ENCODE measurements around the gene PNPLA6.
"Not testable (repeated sequence)": the region's sequence is repeated elsewhere in the genome, so short reads cannot be mapped to it uniquely, and the experiment has no call there.

The PNPLA6 gene

GRCh38 chr19:7556696-7557315 lies 21.3 kb downstream of the PNPLA6 start:
- DNase-seq (ENCODE audit: low read depth), result no peak

DNA sequence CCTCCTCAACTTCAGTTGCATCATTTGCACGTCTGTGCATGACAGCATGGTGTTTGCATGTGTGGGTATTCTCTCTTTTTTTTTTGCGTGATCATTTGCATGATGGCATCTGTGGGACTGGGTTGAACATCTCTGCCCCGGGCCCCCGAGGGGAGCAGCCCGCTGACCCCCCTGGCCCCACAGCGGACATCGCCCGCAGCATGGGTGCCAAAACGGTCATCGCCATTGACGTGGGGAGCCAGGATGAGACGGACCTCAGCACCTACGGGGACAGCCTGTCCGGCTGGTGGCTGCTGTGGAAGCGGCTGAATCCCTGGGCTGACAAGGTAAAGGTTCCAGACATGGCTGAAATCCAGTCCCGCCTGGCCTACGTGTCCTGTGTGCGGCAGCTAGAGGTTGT lies 23.1 kb downstream of the PNPLA6 start:
- DNase-seq (ENCODE audit: low read depth), result no peak

DNA sequence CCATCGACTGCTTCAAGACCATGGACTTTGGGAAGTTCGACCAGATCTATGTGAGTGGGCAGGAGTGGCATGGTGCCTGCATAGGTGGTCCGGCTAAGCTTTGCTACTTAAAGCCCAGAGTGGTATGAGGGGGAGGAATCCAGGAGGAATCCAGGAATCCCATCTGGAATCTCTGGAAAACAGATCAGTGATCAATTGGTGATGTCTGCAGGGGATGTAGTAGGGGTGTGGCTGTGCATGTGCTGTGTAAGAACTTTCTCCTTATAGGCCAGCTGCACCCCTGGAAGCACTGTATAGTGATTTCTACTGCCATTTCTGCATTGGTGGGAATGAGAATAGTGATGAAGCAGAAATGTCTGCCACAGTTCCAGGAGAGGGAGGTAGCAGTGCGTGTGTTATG lies 23.6 kb downstream of the PNPLA6 start:
- no peak for DNase-seq (ENCODE audit: low read depth)

DNA sequence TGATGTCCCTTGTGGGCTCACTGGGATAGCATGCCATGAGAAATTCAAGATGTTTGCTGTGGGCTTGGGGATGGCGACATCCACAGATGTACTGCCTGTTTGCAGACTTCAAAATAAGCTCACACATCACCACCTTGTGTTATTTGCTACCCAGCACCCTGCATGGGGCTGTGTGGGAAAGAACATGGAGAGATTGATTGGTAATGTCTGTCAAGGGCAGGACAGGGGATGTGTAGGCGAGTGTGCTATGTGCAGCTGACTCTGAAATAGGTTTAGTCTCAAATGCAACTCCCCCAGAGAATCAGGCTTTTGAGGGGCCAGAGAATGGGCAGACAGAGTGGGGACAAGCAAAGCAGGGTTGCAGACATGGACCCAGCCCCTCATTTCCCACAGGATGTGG lies 24.7 kb downstream of the PNPLA6 start:
- DNase-seq (ENCODE audit: low read depth), result no peak

DNA sequence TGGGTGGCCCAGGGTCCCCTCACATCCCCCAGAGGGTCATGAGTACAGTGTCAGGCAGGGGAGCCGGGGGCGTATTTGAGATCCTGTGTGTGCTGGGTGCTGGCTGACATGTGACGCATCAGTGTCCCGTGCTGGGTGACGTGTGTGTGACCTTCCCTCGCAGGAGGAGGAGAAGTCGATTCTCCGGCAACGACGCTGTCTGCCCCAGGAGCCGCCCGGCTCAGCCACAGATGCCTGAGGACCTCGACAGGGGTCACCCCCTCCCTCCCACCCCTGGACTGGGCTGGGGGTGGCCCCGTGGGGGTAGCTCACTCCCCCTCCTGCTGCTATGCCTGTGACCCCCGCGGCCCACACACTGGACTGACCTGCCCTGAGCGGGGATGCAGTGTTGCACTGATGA lies 25.8 kb downstream of the PNPLA6 start:
- no peak for DNase-seq (ENCODE audit: low read depth)

- no peak for DNase-seq (ENCODE audit: low read depth)
These were observed 27.3 kb downstream of the PNPLA6 start for GRCh38 chr19:7562646-7563393.

- no peak for DNase-seq (ENCODE audit: low read depth)
These were observed 29.3 kb downstream of the PNPLA6 start for GRCh38 chr19:7564866-7565265.

DNA sequence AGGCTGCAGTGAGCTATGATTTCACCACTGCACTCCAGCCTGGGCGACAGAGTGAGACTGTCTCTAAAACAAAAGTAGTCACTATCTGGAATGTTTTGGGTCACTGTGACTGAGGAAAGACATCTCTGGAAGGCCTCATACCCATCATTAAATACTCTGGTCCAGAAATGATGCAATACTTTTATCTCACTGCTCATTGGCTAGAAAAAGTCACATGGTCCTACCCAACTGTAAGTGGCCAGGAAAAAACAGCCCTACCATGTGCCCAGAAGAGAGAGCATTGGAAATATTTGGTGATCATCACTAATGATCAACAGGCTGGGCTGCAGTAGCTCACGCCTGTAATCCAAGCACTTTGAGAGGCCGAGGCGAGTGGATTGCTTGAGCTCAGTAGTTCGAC lies 29.8 kb downstream of the PNPLA6 start:
- no peak for DNase-seq (ENCODE audit: low read depth)

- no peak for DNase-seq (ENCODE audit: low read depth)
These were observed 35.2 kb downstream of the PNPLA6 start for GRCh38 chr19:7570761-7571160.

- no peak for DNase-seq (ENCODE audit: low read depth)
These were observed 40.0 kb downstream of the PNPLA6 start for GRCh38 chr19:7575434-7576040.

GRCh38 chr19:7577422-7577821 lies 41.9 kb downstream of the PNPLA6 start:
- DNase-seq (ENCODE audit: low read depth), result not testable (repeated sequence)

GRCh38 chr19:7578127-7578526 lies 42.6 kb downstream of the PNPLA6 start:
- DNase-seq (ENCODE audit: low read depth), result no peak

DNA sequence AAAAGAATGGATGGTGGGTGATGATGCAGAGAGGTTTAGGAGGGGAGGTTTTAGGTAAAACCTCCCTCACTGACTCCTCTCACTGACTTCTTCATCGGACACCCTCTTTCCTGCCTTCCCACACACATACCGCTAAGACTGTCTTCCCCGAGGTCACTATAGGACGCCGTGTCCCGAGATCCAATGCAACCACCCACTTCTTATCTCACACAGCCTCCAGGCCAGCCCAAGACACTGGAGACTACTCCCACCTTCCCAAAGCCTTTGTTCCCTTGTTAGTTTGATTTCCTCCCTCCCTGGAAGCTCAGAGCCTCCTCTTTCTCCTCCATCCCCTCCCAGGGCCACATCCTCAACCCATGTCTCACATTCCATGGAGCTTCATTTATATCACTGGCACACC lies 43.7 kb downstream of the PNPLA6 start:
- no peak for DNase-seq (ENCODE audit: low read depth)

GRCh38 chr19:7582446-7582845 lies 46.9 kb downstream of the PNPLA6 start:
- DNase-seq (ENCODE audit: low read depth), result no peak

DNA sequence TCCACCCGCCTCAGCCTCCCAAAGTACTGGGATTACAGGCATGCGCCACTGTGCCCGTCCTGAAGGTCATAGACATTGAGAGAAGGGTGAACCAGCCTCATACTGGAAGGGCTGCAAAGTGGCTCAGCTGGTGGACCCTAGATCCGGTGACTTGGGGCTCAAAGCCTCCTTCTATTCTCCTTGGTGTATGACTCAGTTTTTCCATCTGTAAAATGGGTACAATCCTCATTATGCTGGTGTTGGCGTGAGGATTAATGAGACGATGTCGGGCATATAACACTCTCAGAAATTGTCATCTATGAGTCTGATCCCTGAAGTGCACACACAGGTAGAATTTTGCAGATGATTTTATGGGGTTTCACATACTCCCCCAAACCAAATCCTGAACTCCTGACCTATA lies 54.3 kb downstream of the PNPLA6 start:
- DNase-seq (ENCODE audit: low read depth), result no peak

- DNase-seq (ENCODE audit: low read depth), result no peak
These were observed 54.7 kb downstream of the PNPLA6 start for GRCh38 chr19:7590256-7590655.

DNA sequence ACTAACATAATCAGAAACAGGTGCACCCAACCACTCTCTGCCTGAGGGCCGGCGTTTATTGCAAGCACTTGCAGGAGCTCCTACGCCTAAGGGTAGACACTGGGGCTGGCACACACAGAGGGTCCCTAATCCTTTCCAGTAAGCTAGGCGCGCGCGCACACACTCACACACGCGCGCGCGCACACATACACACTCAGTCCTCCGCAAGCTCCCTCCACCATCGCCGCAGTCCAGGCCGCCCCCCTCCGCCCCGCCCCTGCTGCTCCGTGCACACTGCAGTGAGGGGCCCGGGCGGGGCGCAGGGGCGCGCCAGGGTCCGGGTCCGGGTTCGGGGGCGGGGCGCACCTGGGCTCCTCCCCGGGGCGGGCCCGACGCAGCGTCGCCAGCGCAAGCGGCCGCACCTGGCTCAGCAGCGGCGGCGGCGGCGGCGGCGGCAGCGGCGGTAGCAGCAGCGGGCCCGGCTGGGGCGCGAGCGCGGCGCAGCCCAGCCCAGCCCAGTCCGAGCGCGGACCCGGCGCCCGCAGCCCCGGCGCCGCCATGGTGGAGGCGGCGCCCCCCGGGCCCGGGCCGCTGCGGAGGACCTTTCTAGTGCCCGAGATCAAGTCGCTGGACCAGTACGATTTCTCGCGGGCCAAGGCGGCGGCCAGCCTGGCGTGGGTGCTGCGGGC lies 60.1 kb downstream of the PNPLA6 start, which contains the start of gene CAMSAP3:
Gene CAMSAP3 (plus strand): TSS at position 398 of the 668 bp plus-strand sequence. CDS start 140 bp downstream, at position 538.
- DNase-seq (ENCODE audit: low read depth), result peak; percentile 39

DNA sequence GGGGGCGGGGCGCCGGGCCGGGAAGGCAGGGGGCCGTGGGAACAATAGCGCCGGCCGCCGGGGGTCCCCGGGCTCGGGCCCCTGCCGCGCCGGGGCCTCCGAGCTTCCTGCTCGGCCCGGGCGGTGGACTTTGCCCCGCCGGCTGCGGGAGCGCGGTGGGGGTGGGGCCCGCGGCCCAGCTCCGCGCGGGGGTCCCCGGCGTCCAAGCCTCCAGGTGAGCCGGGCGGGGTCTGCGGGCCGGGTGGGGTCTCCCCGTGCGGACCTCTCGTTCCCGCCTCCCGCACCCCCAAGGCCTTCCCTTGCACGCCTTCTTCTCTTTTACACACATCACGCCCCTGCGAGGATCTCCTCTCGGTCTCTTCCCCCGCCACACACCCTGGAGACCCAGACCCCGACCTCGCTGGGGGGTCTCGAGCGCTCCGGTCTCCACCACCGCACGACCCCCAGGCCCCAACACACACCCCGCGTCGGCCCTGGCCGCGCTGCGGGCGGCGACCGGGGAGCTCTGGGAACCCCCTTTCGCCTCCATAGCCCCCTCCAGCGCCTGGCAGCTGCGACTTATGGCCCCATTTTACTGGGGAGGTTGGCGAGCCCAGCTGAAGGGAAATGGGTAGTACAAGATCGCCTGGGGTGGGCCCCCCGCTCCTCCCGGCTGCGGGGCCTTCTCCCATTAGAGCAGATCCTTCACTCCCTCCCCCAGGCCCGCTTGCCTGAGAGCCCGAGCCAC lies 60.9 kb downstream of the PNPLA6 start:
- DNase-seq (ENCODE audit: low read depth), result no peak

DNA sequence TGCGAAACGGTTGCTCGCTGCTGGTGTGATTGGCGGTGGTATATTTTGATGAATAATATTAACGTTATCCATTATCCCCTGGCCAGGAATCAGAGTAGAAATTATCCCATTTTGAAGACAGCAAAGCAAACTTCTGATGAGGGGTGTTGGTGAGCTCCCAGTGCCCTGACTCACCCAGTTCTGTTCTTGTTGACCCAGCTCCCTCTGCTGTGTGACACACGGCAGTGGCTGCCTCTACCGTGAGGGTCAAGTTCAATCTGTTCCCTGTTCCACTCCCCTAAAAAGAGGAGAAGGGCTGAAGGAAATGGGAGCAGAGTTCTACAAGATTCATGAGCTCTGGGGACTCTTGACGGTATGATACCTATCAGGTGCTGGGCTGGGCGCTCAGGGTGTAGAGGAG lies 62.2 kb downstream of the PNPLA6 start:
- DNase-seq (ENCODE audit: low read depth), result no peak

GRCh38 chr19:7598180-7598579 lies 62.7 kb downstream of the PNPLA6 start:
- DNase-seq (ENCODE audit: low read depth), result no peak

- DNase-seq (ENCODE audit: low read depth), result no peak
These were observed 65.2 kb downstream of the PNPLA6 start for GRCh38 chr19:7600721-7601120.

All from fibroblast of gingiva (primary cell).